Breast epithelium (tissue), 4 donors: ENCODE data around the gene HPCAL1. TPM values are rescaled to one million over a fixed set of nuclear protein-coding genes. Genes with fewer than 3 reads are reported as not detected.

Experiments used
- DNase-seq, 2 donors: peaks; one replicate each; pipeline ENCODE4 v3.0.0-alpha.2; 2019; ENCODE audit warnings: low spot score in 2 of 2
- H3K27ac ChIP-seq, 2 donors: fragments of 200-600 bp; sonication (generic) in 1 of 2; one replicate each; pipeline ENCODE4 v1.5.1; 2016 to 2019; ENCODE audit warnings: mild to moderate bottlenecking in 1 of 2
- H3K27me3 ChIP-seq, 2 donors: fragments of 200-600 bp; sonication (generic) in 1 of 2; one replicate each; pipeline versions ENCODE4 v1.5.1 to v1.6.0; 2017 to 2019; ENCODE audit warnings: control low read depth in 1 of 2, mild to moderate bottlenecking in 1 of 2
- H3K36me3 ChIP-seq: fragments of 200-600 bp; one replicate; pipeline ENCODE4 v1.5.1; 2019
- H3K4me1 ChIP-seq, 2 donors: fragments of 200-600 bp; sonication (generic); one replicate each; pipeline ENCODE4 v1.5.1; 2016 to 2019; ENCODE audit warnings: control low read depth in 1 of 2
- H3K4me3 ChIP-seq, 3 donors: fragments of 200-600 bp; sonication (generic); 1 replicate in 2 of 3; 2 replicates in 1 of 3; pipeline ENCODE4 v1.5.1; 2016 to 2019; ENCODE audit warnings: mild to moderate bottlenecking in 3 of 3, moderate library complexity in 2 of 3
- H3K9me3 ChIP-seq, 2 donors: fragments of 200-600 bp; sonication (generic) in 1 of 2; one replicate each; pipeline ENCODE4 v1.5.1; 2016 to 2019; ENCODE audit warnings: control low read depth in 1 of 2
- CTCF ChIP-seq, 3 donors: fragments of 450-650 bp; IDR thresholded peaks; one replicate each; pipeline ENCODE4 v1.5.1; 2016 to 2017; ENCODE audit warnings: antibody characterized with exemption in 3 of 3, mild to moderate bottlenecking in 3 of 3, moderate library complexity in 3 of 3
- POLR2A ChIP-seq: fragments of 450-650 bp; IDR thresholded peaks from one replicate; pipeline ENCODE4 v1.6.1; 2016; ENCODE audit warnings: antibody characterized with exemption, mild to moderate bottlenecking, moderate library complexity
- POLR2AphosphoS5 ChIP-seq, 3 donors: sonication (generic); formaldehyde crosslinking; IDR thresholded peaks; one replicate each; pipeline ENCODE4 v1.6.1; 2017; ENCODE audit warnings: antibody characterized with exemption in 3 of 3
- intact Hi-C: fragments of 100-400 bp; cut with DNase I; formaldehyde crosslinking; loops from one replicate; pipeline ENCODE4 v1.15.1; 2023; ENCODE audit warnings: low total_unique reads
- total RNA-seq, 3 donors: library from RNA; depleted of rRNA; stranded (reverse); fragments of >200 nt; gene quantifications; one replicate each; pipeline ENCODE4 v1.1.0, GENCODE V29; 2016

HPCAL1 gene
- total RNA-seq, 3 donors from 2014 or later: 38.6 to 41.9 (median 41.6) TPM

GRCh38 chr2:10305715-10306114, 3.0 kb downstream of the HPCAL1 start:
- Histone ChIP-seq H3K27me3 (no peaks in the 10 kb centered on the region), H3K4me3 (no peak overlapping the region), H3K4me1 (peaks cover 2 to 10% of the 10 kb centered on the region in 2 donors), H3K9me3 (no peaks in the 10 kb centered on the region), H3K36me3 (no peaks in the 10 kb centered on the region), H3K27ac (no peak overlapping the region)
- no peak for DNase-seq
- TF ChIP-seq POLR2A (no peak), POLR2AphosphoS5 (IDR thresholded peaks at IDR 0.05) (no peak), CTCF (IDR thresholded peaks at IDR 0.05) (no peak)
- intact Hi-C loops: no loop called here

DNA sequence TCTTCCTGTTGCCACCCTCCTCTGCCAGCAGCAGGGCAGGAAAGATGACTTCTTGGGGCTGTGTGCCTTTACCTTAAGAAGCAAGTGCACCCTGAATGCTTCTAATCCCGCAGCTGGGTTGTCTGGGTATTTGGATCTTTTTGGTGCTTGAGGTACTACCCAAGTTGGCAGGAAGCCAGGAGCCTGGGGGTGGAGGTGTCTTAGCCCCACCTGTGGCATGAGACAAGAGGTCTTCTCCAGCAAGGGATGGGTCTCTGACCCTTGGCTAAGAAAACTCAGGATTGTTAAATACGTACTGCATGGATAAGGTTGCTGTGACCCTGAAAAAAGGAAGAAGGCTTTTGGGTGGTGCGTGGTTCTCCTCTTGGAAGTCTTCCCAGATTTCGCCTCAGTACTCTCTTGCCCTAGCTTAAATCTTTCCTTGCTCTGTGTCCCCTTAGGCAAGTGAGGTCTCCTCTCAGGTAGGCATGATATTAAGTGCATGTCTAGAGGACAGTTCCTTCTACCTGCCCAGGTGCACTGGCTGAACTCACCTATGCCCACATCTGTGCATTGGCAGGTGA, 4.3 kb downstream of the HPCAL1 start:
- Histone ChIP-seq H3K4me1 (peaks cover 2 to 10% of the 10 kb centered on the region in 2 donors), H3K9me3 (no peaks in the 10 kb centered on the region), H3K4me3 (no peak overlapping the region), H3K27ac (no peak overlapping the region), H3K36me3 (no peaks in the 10 kb centered on the region), H3K27me3 (no peaks in the 10 kb centered on the region)
- no peak for DNase-seq
- TF ChIP-seq POLR2A (no peak), CTCF (IDR thresholded peaks at IDR 0.05) (no peak), POLR2AphosphoS5 (IDR thresholded peaks at IDR 0.05) (no peak)
- intact Hi-C loops: no loop called here

GRCh38 chr2:10307561-10308156, 5.0 kb downstream of the HPCAL1 start:
- no peaks in the 10 kb centered on the region for H3K9me3 ChIP-seq
- intact Hi-C loops: no loop called here
- H3K4me1 ChIP-seq: peaks cover 2 to 10% of the 10 kb centered on the region in 2 donors
- no peaks in the 10 kb centered on the region for H3K36me3 ChIP-seq
- H3K27ac ChIP-seq: no peak overlapping the region
- no peak for TF ChIP-seq POLR2A
- TF ChIP-seq CTCF (IDR thresholded peaks at IDR 0.05): no peak
- TF ChIP-seq POLR2AphosphoS5 (IDR thresholded peaks at IDR 0.05): no peak
- no peak overlapping the region for H3K4me3 ChIP-seq
- no peaks in the 10 kb centered on the region for H3K27me3 ChIP-seq
- DNase-seq: no peak

DNA sequence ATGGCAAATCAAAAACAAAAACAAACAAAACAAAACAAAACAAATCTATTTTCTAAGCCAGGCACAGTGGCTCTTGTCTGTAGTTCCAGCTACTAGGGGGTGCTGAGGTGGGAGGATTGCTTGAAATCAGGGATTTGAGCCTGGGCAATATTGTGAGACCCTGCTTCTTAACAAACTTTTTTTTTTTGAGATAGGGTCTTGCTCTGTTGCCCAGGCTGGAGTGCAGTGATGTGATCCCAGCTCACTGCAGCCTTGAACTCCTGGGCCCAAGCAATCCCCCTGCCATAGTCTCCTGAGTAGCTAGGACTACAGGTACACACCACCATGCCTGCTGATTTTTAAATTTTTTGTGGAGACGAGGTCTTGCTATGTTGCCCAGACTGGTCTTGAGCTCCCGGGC, 6.2 kb downstream of the HPCAL1 start:
- no peak for TF ChIP-seq POLR2AphosphoS5 (IDR thresholded peaks at IDR 0.05)
- TF ChIP-seq CTCF (IDR thresholded peaks at IDR 0.05): no peak
- TF ChIP-seq POLR2A: no peak
- Histone ChIP-seq H3K36me3 (no peaks in the 10 kb centered on the region), H3K27me3 (no peaks in the 10 kb centered on the region), H3K27ac (no peak overlapping the region), H3K4me1 (peaks cover 2 to 10% of the 10 kb centered on the region in 2 donors), H3K4me3 (no peak overlapping the region), H3K9me3 (no peaks in the 10 kb centered on the region)
- no peak for DNase-seq
- intact Hi-C loops: no loop called here

DNA sequence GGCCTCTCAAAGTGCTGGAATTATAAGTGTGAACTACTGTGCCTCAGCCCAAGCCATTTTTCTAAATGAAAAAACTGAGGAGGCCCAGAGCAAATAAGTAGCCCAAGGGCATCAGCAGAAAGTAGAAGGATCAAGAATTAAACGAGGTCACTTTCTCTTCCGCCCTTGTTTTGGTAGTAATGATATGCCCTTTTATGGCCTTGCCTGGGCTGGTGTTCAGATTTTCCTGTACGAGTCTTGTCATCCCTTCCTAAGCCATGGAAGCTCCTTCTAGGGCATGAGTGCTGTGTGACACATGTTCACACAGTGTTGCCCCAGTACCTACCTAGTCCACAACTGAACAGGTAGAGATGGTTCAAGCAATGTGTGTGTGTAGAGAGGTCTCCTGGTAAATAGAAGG, 6.6 kb downstream of the HPCAL1 start:
- Histone ChIP-seq H3K27ac (no peak overlapping the region), H3K27me3 (no peaks in the 10 kb centered on the region), H3K9me3 (no peaks in the 10 kb centered on the region), H3K4me1 (peaks cover 2 to 7% of the 10 kb centered on the region in 2 donors), H3K4me3 (no peak overlapping the region), H3K36me3 (no peaks in the 10 kb centered on the region)
- DNase-seq: no peak
- TF ChIP-seq CTCF (IDR thresholded peaks at IDR 0.05): no peak
- no peak for TF ChIP-seq POLR2A
- TF ChIP-seq POLR2AphosphoS5 (IDR thresholded peaks at IDR 0.05): no peak
- intact Hi-C loops: no loop called here
